ACHN (cell line): ENCODE data around the gene ICAM3.

Experiments
- DNase-seq: peaks from one replicate; pipeline ENCODE4 v3.0.0-alpha.2; 2015
- in situ Hi-C: cut with HindIII; loops from 2 replicates; pipeline ENCODE4 v1.10.0; 2017; ENCODE audit warnings: low sequenced_read_pairs, low pct_ligation_motif_present, low pct_unique_long_range_greater_than_20kb

ICAM3 gene

DNA sequence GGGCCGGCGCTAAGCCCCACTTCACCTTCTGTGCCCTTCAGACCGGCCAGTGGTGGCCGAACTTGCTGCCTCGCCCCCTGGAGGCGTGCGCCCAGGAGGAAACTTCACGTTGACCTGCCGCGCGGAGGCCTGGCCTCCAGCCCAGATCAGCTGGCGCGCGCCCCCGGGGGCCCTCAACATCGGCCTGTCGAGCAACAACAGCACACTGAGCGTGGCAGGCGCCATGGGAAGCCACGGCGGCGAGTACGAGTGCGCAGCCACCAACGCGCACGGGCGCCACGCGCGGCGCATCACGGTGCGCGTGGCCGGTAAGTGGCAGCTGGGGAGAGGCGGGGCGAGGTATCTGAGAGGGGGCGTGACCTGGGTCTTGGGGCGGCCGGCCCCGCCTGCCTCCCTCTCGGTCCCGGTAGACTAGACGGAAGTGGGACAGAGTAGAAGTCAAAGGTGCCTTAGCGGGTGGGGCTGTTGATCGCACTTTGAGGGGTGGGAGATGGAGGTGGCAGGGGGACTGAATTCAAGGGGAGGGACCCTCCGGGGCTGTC lies 44.0 kb downstream of the ICAM3 start:
- peak; percentile 45 for DNase-seq
- in situ Hi-C loops, result no loop called here

GRCh38 chr19:10294368-10294697 lies 45.1 kb downstream of the ICAM3 start:
- DNase-seq, result no peak
- in situ Hi-C loops, result no loop called here

- no peak for DNase-seq
Measured at GRCh38 chr19:10293637-10294367, 45.6 kb downstream of the ICAM3 start.

GRCh38 chr19:10292789-10293636 lies 46.4 kb downstream of the ICAM3 start:
- no peak for DNase-seq
- in situ Hi-C loops, result no loop called here

More at GRCh38 chr19:10293637-10294367, 45.6 kb downstream of the ICAM3 start:
- in situ Hi-C loops, result no loop called here

- in situ Hi-C loops, result no loop called here
- DNase-seq, result peak; percentile 14
Measured at GRCh38 chr19:10292206-10292788, 47.1 kb downstream of the ICAM3 start.

GRCh38 chr19:10291554-10292205 lies 47.7 kb downstream of the ICAM3 start:
- in situ Hi-C loops, result no loop called here
- no peak for DNase-seq

DNA sequence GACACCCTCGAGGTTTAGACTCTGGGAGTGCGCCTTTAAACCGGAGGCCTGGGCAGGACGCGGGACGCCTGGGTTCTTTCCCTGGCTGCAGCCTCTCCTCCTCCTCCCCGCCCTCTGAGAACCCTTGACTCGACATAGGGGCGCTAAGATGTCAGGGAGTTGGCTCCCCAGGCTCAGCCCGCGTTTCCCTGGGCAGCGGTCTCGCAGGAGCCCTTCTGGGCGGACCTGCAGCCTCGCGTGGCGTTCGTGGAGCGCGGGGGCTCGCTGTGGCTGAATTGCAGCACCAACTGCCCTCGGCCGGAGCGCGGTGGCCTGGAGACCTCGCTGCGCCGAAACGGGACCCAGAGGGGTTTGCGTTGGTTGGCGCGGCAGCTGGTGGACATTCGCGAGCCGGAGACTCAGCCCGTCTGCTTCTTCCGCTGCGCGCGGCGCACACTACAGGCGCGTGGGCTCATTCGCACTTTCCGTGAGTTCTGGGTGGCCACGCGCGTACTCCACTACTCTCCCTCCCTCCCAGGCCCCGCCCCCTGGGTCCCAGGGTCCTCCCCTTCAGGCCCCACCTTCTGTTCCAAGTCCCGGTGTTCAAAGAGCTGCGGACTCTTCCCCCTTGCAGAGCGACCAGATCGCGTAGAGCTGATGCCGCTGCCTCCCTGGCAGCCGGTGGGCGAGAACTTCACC lies 48.4 kb downstream of the ICAM3 start:
- in situ Hi-C loops, result no loop called here
- peak; percentile 23 for DNase-seq

DNA sequence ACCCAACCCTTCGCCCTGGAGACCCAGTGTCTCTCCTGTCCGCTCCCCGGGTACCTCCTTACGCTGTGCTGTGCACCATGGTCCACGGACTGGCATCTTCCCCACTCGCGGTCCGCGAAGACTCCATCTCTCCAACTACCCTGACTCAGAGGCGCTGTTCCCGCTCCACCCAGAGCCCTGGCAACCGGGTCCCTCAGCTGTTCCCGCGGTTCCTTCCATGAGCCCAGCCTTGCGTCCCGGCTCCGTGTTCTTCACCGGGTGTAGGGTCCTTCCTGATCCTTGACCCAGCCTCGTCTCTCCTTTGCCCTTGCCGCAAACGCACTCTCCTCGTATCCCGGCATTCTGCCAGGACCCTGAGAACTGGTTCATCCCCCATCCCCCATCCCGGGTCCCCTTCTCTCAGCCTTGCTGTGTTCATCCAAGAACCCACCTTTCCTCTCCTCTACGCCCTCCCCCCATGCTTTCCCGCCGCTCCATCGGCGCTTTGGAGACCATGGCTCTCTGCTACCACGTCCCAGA lies 49.0 kb downstream of the ICAM3 start:
- DNase-seq, result no peak
- in situ Hi-C loops, result no loop called here

GRCh38 chr19:10289836-10290356 lies 49.5 kb downstream of the ICAM3 start, which contains the start of gene ICAM5:
TSS of gene ICAM5 (plus strand) at chr19:10289952. CDS start at chr19:10290044, 92 bp downstream.
- in situ Hi-C loops, result no loop called here
- DNase-seq, result peak; percentile 17

- DNase-seq, result peak; percentile 51
- in situ Hi-C loops, result no loop called here
Measured at GRCh38 chr19:10289167-10289835, 50.1 kb downstream of the ICAM3 start.

- in situ Hi-C loops, result no loop called here
Measured at GRCh38 chr19:10288662-10289166, 50.7 kb downstream of the ICAM3 start.

DNA sequence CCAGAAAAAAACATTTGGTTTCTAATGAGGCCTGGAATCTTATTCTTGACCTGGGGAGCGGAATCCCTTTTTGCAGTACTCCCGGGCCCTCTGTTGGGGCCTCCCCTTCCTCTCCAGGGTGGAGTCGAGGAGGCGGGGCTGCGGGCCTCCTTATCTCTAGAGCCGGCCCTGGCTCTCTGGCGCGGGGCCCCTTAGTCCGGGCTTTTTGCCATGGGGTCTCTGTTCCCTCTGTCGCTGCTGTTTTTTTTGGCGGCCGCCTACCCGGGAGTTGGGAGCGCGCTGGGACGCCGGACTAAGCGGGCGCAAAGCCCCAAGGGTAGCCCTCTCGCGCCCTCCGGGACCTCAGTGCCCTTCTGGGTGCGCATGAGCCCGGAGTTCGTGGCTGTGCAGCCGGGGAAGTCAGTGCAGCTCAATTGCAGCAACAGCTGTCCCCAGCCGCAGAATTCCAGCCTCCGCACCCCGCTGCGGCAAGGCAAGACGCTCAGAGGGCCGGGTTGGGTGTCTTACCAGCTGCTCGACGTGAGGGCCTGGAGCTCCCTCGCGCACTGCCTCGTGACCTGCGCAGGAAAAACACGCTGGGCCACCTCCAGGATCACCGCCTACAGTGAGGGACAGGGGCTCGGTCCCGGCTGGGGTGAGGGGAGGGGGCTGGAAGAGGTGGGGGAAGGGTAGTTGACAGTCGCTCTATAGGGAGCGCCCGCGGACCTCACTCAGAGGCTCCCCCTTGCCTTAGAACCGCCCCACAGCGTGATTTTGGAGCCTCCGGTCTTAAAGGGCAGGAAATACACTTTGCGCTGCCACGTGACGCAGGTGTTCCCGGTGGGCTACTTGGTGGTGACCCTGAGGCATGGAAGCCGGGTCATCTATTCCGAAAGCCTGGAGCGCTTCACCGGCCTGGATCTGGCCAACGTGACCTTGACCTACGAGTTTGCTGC lies 52.4 kb downstream of the ICAM3 start, which contains the start of gene ICAM4:
TSS of gene ICAM4 (plus strand) at position 153 of the 935 bp plus-strand sequence. CDS start at position 211, 58 bp downstream.
- in situ Hi-C loops, result no loop called here
- no peak for DNase-seq

More at GRCh38 chr19:10288662-10289166, 50.7 kb downstream of the ICAM3 start:
- peak; percentile 65 for DNase-seq

GRCh38 chr19:10285393-10285792 lies 54.0 kb downstream of the ICAM3 start:
- in situ Hi-C loops, result no loop called here
- no peak for DNase-seq

GRCh38 chr19:10284960-10285278 lies 54.5 kb downstream of the ICAM3 start:
- in situ Hi-C loops, result no loop called here
- DNase-seq, result no peak

DNA sequence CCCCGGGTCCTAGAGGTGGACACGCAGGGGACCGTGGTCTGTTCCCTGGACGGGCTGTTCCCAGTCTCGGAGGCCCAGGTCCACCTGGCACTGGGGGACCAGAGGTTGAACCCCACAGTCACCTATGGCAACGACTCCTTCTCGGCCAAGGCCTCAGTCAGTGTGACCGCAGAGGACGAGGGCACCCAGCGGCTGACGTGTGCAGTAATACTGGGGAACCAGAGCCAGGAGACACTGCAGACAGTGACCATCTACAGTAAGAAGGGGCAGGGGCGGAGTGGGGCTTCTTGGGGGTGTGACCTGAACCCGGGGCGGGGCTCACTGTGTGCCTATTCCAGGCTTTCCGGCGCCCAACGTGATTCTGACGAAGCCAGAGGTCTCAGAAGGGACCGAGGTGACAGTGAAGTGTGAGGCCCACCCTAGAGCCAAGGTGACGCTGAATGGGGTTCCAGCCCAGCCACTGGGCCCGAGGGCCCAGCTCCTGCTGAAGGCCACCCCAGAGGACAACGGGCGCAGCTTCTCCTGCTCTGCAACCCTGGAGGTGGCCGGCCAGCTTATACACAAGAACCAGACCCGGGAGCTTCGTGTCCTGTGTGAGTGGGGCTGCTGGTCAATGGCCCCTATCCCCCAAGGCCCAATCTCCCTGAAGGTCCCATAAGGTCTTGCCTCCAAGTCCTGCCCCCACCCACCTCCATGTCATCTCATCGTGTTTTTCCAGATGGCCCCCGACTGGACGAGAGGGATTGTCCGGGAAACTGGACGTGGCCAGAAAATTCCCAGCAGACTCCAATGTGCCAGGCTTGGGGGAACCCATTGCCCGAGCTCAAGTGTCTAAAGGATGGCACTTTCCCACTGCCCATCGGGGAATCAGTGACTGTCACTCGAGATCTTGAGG lies 55.1 kb downstream of the ICAM3 start:
- in situ Hi-C loops, result no loop called here
- no peak for DNase-seq
